Endothelial cell of hepatic sinusoid (primary cell): ENCODE measurements around the gene PSEN1.

Experiments used
- in situ Hi-C: cut with HindIII; loops from 2 replicates; pipeline ENCODE4 v1.10.0; 2017; ENCODE audit warnings: low sequenced_read_pairs

Gene PSEN1

DNA sequence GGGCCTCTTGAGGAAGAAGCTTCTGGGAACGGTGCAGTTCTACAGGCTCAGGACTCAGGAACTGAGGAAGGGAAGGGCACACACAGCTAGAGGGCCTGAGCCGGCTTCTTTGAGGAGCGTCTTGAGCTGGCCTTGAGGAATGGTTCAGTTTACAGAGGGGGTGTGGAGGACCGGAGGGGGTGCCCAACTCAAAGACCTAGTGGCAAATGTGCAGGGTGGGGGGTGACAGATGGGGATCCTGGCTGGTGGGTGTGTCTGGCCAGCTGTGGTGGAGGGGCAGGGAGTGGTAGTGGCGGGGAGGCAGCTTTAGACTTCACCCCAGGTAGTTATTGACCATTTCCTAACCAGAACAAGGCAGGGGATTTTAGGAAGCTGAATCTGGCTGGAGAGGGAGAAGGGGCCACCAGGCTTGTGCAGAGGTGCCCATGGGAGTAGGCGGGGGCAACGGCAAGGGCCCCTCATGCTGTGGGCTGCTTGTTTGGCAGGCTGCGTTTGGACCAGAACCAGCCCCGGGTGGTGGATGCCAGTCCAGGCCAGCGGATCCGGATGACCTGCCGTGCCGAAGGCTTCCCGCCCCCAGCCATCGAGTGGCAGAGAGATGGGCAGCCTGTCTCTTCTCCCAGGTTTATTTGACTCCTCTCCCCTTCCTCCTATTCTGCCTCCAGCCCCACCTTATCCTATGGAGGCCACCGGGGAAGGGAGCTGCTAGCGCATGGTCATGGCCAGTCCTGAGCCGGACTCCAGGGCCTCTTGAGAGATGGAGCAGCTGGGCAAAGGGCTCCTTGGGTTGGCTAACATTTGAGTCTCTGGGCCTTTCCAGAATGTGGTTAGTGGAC is 128.8 kb downstream of the PSEN1 start:
- in situ Hi-C loops, result no loop called here

- in situ Hi-C loops, result no loop called here
These were observed 129.4 kb downstream of the PSEN1 start for GRCh38 chr14:73265721-73266046.

DNA sequence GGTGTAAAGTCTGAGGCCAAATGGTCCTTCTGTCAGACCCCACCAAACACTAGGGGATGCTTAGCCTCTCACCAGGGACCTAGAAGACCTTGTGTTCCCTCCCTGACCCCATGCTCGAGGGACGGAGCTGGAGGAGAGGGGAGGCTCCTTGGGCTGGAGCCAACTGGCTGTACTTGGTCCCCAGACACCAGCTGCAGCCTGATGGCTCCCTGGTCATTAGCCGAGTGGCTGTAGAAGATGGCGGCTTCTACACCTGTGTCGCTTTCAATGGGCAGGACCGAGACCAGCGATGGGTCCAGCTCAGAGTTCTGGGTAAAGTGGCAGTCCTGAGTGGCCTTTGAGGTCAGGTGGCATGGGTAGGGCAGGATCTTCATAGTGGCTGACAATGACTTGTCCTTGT is 130.0 kb downstream of the PSEN1 start:
- in situ Hi-C loops, result no loop called here

- in situ Hi-C loops, result no loop called here
These were observed 131.2 kb downstream of the PSEN1 start for GRCh38 chr14:73267474-73267873.

DNA sequence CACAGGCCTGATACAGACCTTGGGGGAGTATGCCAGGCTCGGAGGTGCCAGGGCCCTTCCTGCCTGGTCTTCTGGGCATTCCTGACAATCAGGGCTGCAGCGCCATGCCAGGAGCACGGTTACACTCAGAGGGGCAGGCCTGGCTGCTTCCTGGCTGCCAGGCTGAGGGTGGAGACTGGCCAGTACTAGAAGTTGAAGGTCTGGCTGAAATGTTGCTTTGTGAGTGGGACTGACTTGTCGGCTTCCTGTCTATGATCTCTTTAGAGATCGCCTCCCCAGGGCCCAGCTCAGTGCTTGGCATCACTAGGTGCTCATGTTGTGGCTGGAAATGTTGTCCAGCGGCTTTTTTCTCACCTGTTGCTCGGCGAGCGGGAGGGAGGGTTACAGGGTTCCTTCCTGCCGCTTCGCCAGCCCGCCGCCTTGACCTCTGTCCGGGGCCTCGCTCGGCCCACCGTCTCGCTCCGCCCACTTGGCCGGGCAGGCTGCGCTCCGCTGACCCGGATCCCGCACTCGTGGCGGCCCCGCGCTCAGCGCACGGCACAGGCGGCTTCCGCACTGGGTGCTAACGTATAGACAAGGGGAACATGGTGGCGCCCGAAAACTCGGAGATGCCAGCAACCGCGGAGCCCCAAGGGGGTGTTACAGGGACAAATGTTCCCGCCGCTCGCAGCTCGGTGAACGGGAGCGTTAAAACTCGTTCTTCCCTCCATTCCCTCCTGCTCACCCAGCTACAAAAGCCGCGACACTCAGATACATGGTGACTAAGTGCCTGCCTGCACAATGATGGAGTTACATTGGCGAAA is 133.6 kb downstream of the PSEN1 start:
- in situ Hi-C loops, result no loop called here

- in situ Hi-C loops, result no loop called here
These were observed 136.1 kb downstream of the PSEN1 start for GRCh38 chr14:73272393-73272792.
